ENCODE results near the gene SELENOS.

GRCh38 chr15:101318147-101318819 lies 41.0 kb upstream of the SELENOS start:
- TF ChIP-seq POLR2A (IDR thresholded peaks at IDR 0.05; ENCODE audit: low read depth, low read length) (no peak), TAF1 (IDR thresholded peaks at IDR 0.05; ENCODE audit: borderline replicate concordance, low read depth, low read length) (no peak)

All from GM12892 (cell line).